8988T (cell line): Measurements from ENCODE around the gene BHLHA9.
"Not testable (repeated sequence)": the region's sequence is repeated elsewhere in the genome, so short reads cannot be mapped to it uniquely, and the experiment has no call there.

ENCODE experiments used
- DNase-seq: peaks from one replicate; pipeline ENCODE4 v3.0.0; 2011

BHLHA9 gene

DNA sequence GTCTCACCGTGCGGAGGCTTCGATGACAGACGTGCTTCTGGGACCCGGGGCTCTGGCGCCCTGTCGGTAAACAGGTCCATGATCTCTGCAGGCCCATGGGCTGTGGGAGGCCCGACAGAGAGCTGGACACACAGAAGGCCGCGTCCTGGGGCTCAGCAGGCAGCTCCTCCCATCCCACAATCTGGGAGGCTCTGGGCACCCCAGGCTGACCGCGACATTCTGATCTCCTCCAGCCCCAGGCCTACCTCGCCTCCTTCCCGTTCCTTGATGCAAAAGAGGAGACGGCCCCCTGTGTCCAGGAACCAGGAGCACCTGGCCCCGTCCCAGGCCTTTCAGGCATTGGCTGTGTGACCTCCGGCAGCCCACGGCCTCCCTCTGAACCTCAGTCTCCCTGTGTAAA lies 32.5 kb downstream of the BHLHA9 start:
- no peak for DNase-seq

DNA sequence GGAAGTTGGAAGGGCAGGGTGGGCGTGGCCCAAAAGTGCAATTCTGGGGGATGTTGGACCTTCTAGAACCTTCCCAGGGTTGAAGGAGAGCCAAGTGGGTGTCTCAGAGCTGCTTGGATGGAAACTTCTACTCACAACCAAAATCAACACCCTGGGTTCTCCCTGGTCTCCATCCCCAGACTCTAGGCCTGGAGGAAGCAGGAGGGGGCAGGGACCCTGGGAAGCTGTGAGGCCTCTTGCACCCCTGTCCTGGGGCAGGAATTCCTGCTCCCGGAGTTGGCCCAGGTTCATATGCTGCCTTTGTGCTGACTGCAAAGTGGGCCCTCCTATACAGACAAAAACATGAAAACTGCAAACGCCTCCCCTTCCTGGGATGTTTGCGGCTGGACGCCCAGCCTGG lies 34.3 kb downstream of the BHLHA9 start:
- no peak for DNase-seq

DNA sequence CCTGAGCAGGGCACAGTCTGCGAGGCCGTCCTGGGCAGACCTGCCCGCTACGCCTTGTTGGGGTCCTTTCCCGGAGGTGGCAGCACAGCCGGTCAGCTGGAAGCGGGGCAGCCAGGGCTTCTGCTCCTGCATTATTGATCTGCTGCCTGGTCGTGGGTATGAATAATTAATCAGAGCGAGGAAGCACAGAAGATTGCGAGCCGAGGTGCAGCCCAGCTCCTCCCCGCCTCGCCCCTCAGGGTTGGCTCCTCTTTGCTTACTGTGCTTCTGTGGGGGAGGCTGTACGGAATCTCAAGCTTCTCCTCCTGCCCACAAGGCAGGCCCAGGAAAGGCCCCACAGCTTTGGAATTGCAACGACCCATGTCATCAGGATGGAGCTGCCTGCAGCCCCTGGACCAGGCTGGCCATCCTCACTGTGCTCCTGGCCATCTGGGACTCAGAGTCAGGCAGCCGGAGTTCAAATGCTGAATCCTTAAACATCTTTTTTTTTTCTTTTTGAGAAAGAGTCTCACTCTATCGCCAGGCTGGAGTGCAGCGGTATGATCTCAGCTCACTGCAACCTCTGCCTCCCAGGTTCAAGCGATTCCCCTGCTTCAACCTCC lies 34.8 kb downstream of the BHLHA9 start:
- no peak for DNase-seq

DNA sequence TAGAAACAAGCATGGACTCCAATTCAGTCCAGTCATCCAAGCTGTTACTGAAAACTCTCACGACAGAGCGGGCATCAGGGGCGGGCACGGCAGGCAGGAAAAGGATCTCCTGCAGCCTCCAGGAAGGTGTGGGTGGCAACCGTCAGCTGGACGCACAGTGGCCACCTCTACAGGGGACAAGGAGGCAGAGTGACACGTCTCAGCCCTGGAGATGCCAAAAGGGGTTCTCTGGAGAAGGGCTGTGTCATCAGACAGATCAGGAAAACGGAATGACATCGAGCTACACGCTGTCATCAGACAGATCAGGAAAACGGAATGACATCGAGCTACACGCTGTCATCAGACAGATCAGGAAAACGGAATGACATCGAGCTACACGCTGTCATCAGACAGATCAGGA lies 37.6 kb downstream of the BHLHA9 start:
- DNase-seq, result not testable (repeated sequence)

DNA sequence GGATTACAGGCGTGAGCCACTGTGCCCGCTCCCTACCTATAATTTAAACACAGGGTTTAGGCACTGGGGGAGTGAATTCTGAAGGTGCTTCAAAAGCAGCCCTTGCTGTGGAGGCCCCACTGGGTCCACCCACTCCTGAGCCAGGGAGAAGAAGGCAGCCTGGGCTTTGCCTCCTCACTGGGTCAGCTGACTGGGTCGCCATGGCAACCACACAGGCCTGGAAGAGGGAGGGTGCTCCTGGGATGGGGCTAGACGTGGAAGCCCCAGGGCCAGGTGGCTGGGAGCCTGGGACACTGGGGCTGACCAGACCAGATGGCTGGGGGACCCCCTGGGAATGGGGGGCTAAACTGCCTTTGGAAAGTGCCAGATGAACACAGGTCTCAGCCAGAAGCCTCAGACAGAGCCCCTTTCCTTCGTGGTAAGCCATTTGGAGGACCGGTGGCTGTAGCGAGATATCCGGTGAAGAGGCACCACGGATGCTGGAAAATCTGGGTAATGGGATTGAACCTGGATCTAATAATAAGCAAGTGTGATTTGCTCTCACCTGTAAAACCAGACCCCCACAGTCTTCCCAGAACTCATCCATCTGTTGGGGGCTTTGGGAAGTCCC lies 42.1 kb downstream of the BHLHA9 start:
- no peak for DNase-seq

DNA sequence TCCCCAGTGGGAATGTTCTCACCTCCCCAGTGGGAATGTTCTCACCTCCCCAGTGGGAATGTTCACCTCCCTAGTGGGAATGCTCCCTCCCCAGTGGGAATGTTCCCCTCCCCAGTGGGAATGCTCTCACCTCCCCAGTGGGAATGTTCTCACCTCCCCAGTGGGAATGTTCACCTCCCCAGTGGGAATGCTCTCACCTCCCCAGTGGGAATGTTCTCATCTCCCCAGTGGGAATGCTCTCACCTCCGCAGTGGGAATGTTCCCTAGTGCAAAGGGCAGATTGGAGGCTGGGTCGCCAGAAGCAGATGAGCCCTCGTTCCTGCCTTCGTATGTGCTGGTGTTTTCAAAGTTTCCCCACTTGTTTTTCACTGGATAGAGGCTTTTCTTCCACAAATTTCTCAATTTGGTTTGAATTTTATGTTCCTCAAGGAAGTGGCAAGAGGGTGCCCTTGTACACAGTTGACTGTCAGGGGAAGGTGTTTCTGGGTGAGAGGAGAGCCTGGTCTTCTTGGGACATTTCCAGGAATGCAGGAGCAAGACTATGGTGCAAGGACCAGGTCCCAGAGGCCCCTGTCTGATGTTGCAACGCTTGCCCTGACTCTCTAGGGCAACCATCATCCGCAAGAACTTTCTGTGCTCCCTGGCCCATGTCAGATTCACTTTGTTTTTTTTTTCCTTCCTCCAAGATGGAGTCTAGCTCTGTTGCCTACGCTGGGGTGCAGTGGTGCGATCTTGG lies 43.2 kb downstream of the BHLHA9 start:
- no peak for DNase-seq

DNA sequence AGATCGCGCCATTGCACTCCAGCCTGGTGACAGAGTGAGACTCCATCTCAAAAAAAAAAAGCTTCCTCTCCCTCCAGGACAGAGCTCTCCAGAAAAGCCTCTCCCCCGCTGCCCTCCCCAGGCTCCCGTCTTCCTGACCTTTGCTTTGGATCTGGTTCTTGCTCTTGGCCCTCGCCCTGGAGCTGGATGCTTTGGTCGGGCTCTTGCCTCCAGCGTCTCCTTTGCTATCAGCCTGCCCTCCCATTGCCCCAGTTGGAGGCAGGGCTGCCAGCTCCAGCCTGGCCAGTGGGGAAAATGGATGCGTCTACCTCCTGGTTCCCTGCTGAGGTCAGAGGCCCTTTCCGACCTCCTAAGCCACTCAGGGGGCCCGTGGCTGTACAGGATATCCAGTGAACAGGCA lies 45.2 kb downstream of the BHLHA9 start:
- no peak for DNase-seq

DNA sequence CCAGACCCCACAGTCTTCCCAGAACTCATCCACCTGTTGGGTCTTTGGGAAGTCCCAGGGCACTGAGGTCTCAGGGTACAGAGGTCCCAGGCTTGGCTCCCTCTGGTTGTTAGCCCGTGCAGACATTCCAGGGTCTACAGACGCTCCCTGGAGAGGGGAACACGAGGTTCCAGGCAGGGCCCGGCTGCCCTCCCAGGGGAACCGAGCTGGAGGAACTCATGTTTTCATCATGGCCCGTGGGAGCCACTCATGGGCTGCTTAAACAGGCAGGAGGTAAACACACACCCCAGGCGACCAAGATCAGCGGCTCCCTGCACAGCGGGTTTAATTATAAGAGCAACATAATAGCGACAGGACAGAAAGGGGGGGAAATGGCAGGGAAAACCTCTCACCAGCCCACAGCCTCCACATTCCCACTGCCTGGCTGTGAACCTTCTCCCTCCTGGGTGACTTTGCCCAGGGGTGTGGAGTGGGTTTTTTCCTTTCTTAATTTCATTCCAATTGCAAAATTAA lies 45.7 kb downstream of the BHLHA9 start:
- no peak for DNase-seq
